T-cell (primary cell): ENCODE data around the gene DAPK2. TPM values are rescaled to one million over a fixed set of nuclear protein-coding genes. Genes with fewer than 3 reads are reported as not detected.
A peak's percentile ranks its signal among the peaks of the same experiment; 100 is the strongest.

Source experiments
- ATAC-seq, 4 experiments: fragments of 200-7000 bp in 3 of 4; fragments of 150-1000 bp in 1 of 4; cut with Tn5 transposase; replicated peaks in 1 of 4; 1 replicate in 3 of 4; 2 replicates in 1 of 4; pipeline ENCODE4 v1.10.0; 2021; ENCODE audit warnings: moderate library complexity in 3 of 4, mild to moderate bottlenecking in 2 of 4, moderate number of reproducible peaks in 1 of 4
- CTCF ChIA-PET, 2 donors: fragments of 300-600 bp; sonication (Branson Sonifier 250); formaldehyde crosslinking; loops; one replicate each; lab custom pipeline; 2022; ENCODE audit warnings: antibody characterized with exemption in 2 of 2; lab: Charles Lee
- POLR2A ChIA-PET, 2 donors: fragments of 300-600 bp; sonication (Branson Sonifier 250); formaldehyde crosslinking; loops; one replicate each; lab custom pipeline; 2022; ENCODE audit warnings: antibody characterized with exemption in 2 of 2; lab: Charles Lee
- DNase-seq, 35 experiments: peaks; one replicate each; pipeline versions ENCODE4 v3.0.0 to v3.0.0-alpha.2; 2013 to 2023
- H3K27ac ChIP-seq: one replicate; pipeline ENCODE4 v1.5.1; 2013; ENCODE audit warnings: low read length
- H3K27me3 ChIP-seq, 2 experiments: replicated peaks in 1 of 2; 1 replicate in 1 of 2; 2 replicates in 1 of 2; pipeline versions ENCODE4 v1.6.1 to v1.7.0; 2013; ENCODE audit warnings: low read length in 1 of 2, mixed read lengths in 1 of 2; ENCODE audit not compliant: control insufficient read depth in 2 of 2, insufficient read depth in 2 of 2; ENCODE audit errors: extremely low read depth in 1 of 2
- H3K36me3 ChIP-seq, 2 donors: 1 replicate in 1 of 2; 2 replicates in 1 of 2; pipeline versions ENCODE4 v1.6.1 to v1.7.0; 2013; ENCODE audit warnings: low read length in 1 of 2; ENCODE audit not compliant: control insufficient read depth in 2 of 2, insufficient read depth in 1 of 2; ENCODE audit errors: extremely low read depth in 1 of 2
- H3K4me1 ChIP-seq, 2 experiments: 1 replicate in 1 of 2; 2 replicates in 1 of 2; pipeline versions ENCODE4 v1.6.1 to v1.7.0; 2013; ENCODE audit warnings: low read length in 2 of 2, mixed read lengths in 1 of 2; ENCODE audit not compliant: insufficient read depth in 2 of 2, control insufficient read depth in 1 of 2; ENCODE audit errors: extremely low read depth in 1 of 2
- H3K4me3 ChIP-seq, 2 donors: 1 replicate in 1 of 2; 2 replicates in 1 of 2; pipeline versions ENCODE4 v1.5.1 to v1.7.0; 2013; ENCODE audit warnings: mild to moderate bottlenecking in 2 of 2, low read length in 1 of 2, moderate library complexity in 1 of 2; ENCODE audit not compliant: control insufficient read depth in 1 of 2; ENCODE audit errors: extremely low read depth in 1 of 2
- H3K9me3 ChIP-seq: 2 replicates; pipeline ENCODE4 v1.7.0; 2013
- H3K27ac Mint-ChIP-seq, 2 donors: one replicate each; pipeline ENCODE4 v1.8.0; 2020 to 2021; ENCODE audit warnings: mild to moderate bottlenecking in 2 of 2, mixed read lengths in 2 of 2
- H3K27me3 Mint-ChIP-seq, 2 donors: one replicate each; pipeline ENCODE4 v1.8.0; 2021 to 2022; ENCODE audit warnings: mixed read lengths in 2 of 2
- H3K36me3 Mint-ChIP-seq: one replicate; pipeline ENCODE4 v1.8.0; 2021; ENCODE audit warnings: mixed read lengths
- H3K4me1 Mint-ChIP-seq, 3 donors: one replicate each; pipeline ENCODE4 v1.8.0; 2020 to 2022; ENCODE audit warnings: mixed read lengths in 3 of 3, mild to moderate bottlenecking in 1 of 3
- H3K4me3 Mint-ChIP-seq, 3 donors: one replicate each; pipeline ENCODE4 v1.8.0; 2020 to 2022; ENCODE audit warnings: mild to moderate bottlenecking in 3 of 3, mixed read lengths in 3 of 3, moderate library complexity in 3 of 3
- H3K9me3 Mint-ChIP-seq, 3 donors: one replicate each; pipeline ENCODE4 v1.8.0; 2020 to 2022; ENCODE audit warnings: mixed read lengths in 3 of 3
- WGBS: methylation state at CpG from one replicate; pipeline ENCODE4 v1.1.5; 2013; ENCODE audit warnings: missing lambda C conversion rate; ENCODE audit not compliant: insufficient coverage; 5-methylcytosine and 5-hydroxymethylcytosine counted together
- total RNA-seq, 35 experiments: library from RNA in 6 of 35; stranded (reverse) in 6 of 35; fragments of 120-200 nt in 1 of 35; gene quantifications; one replicate each; pipeline versions ENCODE4 v1.2.1 to v1.2.4 and lab custom pipeline; 2013 to 2026

DAPK2 gene
- total RNA-seq, 5 donors from 2014 or later (not counting 1 experiment from before 2014, with no cell fraction given): 0.78 to 23.5 (median 6.1) TPM

DNA sequence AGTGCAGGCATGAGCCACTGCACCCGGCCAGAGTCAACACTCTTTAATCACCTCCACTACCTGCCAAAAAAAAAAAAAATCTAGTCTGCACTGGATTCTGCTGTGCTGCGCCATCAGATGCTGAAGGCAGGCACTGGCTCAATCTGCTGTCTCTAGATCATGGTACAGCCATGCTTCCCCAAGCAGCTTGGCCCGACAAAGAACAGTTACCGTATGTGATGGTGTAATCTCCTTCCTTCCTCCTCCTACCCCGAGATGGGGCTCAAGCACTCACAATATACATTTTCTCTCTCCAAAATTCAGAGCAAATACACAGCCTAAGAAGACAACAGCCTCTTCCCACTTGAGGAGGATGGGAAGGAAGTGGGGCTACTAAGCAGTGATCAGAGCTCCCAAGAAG, 45.1 kb downstream of the DAPK2 start:
- POLR2A ChIA-PET: no interaction called here
- Mint-ChIP-seq H3K4me3 (no peak overlapping the region), H3K27me3 (peaks cover 0 to 10% of the 10 kb centered on the region in 2 donors), H3K36me3 (peaks cover 3% of the 10 kb centered on the region), H3K27ac (no peak overlapping the region), H3K4me1 (peaks cover 12 to 68% (median 27%) of the 10 kb centered on the region in 3 donors), H3K9me3 (no peaks in the 10 kb centered on the region)
- H3K4me1 ChIP-seq: peaks cover 5 to 24% of the 10 kb centered on the region in 2 experiments
- ATAC-seq (no peak), DNase-seq (no peak)
- 100% methylated on average over 1 of the region's 5 CpGs for WGBS
- H3K4me3 ChIP-seq: no peak overlapping the region
- CTCF ChIA-PET: interaction anchor here in 1 of 2 donors (0.7 to 0.8 kb wide), 2 partner anchors 9 to 168 kb away, joined by 5 to 6 read pairs; no protein-coding TSS in a partner anchor
- H3K27ac ChIP-seq: no peak overlapping the region
- peaks cover 0 to 2% of the 10 kb centered on the region in 2 donors for H3K36me3 ChIP-seq
- H3K9me3 ChIP-seq: no peaks in the 10 kb centered on the region
- H3K27me3 ChIP-seq: peaks cover 0 to 3% of the 10 kb centered on the region in 2 experiments

DNA sequence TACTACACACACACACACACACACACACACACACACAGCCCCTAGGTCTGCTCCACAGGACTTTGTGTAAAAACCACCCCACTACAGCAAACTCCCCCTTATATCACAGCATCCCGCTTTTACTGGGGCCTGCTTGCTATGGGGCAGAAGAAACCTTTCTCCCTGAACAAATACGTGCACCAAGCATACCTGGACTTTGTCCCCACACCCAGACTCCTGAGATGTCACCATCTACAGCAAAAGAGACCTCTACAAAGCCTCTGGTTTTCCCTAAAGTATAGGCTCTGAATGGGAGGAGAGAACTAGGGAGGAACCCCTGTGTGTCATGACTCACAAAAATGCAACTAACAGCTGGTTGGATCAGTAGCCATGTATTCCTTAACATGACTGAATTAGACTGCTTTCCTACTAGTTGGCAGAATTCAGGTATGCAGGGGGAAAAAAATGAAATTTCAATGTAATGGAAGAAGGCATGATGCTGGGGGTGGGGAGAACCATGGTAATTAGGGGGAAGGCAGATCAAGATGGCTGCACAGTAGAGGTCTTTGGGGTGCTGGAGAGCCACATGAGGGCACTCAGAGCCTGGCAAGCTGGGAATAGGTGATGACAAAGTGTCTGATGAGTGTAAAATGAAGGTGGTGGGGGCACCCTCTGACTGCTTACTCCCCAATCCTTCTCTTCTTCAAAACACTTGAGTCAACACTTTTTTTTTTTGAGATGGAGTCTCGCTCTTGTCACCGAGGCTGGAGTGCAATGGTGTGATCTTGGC, 45.9 kb downstream of the DAPK2 start:
- no peaks in the 10 kb centered on the region for H3K9me3 Mint-ChIP-seq
- no peak overlapping the region for H3K4me3 Mint-ChIP-seq
- peaks cover 12 to 71% (median 27%) of the 10 kb centered on the region in 3 donors for H3K4me1 Mint-ChIP-seq
- WGBS: 100% methylated on average over 2 of the region's 4 CpGs
- H3K27ac Mint-ChIP-seq: no peak overlapping the region
- no peak overlapping the region for H3K27ac ChIP-seq
- peaks cover 5 to 24% of the 10 kb centered on the region in 2 experiments for H3K4me1 ChIP-seq
- H3K4me3 ChIP-seq: no peak overlapping the region
- H3K9me3 ChIP-seq: no peaks in the 10 kb centered on the region
- peaks cover 0 to 2% of the 10 kb centered on the region in 2 donors for H3K36me3 ChIP-seq
- H3K36me3 Mint-ChIP-seq: peaks cover 3% of the 10 kb centered on the region
- POLR2A ChIA-PET: no interaction called here
- CTCF ChIA-PET: interaction anchor here in 1 of 2 donors (0.7 kb wide), 1 partner anchor 167 kb away, joined by 6 read pairs; no protein-coding TSS in a partner anchor
- ATAC-seq (peak in 1 of 4 experiments; percentile 55), DNase-seq (no peak)
- H3K27me3 ChIP-seq: peaks cover 0 to 3% of the 10 kb centered on the region in 2 experiments
- H3K27me3 Mint-ChIP-seq: peaks cover 0 to 10% of the 10 kb centered on the region in 2 donors

DNA sequence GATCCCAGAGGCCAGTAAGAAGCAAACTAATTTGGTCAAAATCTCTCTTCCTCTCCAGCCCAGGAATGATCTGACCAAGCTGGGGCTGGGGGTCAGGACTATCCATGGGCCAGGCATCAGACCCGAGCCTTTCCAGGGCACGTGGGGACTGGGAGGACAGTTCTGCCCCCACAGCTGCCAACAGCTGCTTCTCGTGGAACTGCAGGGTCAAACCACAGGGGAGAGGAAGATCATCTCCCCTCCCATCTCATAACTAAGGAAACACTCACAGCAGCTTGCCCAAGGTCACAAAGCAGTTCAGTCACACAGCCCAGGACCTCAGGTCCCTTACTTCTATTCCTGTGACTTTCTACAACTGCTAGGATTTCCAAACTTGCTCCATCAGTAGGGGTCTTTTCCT, 47.1 kb downstream of the DAPK2 start:
- ATAC-seq (no peak), DNase-seq (no peak)
- Histone ChIP-seq H3K27me3 (peaks cover 0 to 3% of the 10 kb centered on the region in 2 experiments), H3K36me3 (peaks cover 0 to 2% of the 10 kb centered on the region in 2 donors), H3K4me3 (no peak overlapping the region), H3K4me1 (peaks cover 5 to 16% of the 10 kb centered on the region in 2 experiments), H3K9me3 (no peaks in the 10 kb centered on the region), H3K27ac (no peak overlapping the region)
- ChIA-PET POLR2A (no interaction called here), CTCF (no interaction called here)
- Mint-ChIP-seq H3K27ac (no peak overlapping the region), H3K4me1 (peaks cover 9 to 59% (median 26%) of the 10 kb centered on the region in 3 donors), H3K4me3 (no peak overlapping the region), H3K9me3 (no peaks in the 10 kb centered on the region), H3K36me3 (peaks cover 3% of the 10 kb centered on the region), H3K27me3 (peaks cover 0 to 10% of the 10 kb centered on the region in 2 donors)
- WGBS: 44% methylated on average over 2 of the region's 3 CpGs

DNA sequence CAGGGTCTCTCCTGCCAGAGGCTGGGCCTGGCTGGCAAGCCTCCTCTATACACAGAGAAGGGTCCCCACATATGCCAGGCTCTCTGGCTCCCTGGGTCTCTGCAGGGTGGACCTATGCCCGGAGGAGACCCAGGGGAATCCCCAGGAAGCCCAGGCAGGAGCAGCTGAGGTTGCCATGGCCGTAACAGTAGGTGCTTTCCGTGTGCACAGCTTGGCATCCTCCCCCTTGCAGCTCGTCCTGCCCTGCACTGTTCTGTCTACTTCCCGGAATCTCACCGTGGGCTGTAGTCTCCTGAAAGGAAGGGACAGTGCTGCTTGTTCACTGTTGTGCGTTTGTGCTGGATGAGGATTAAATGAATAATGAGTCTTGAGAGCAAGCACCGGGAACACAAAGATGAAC, 47.8 kb downstream of the DAPK2 start:
- Histone ChIP-seq H3K4me3 (no peak overlapping the region), H3K36me3 (peaks cover 0 to 2% of the 10 kb centered on the region in 2 donors), H3K27me3 (peaks cover 0 to 3% of the 10 kb centered on the region in 2 experiments), H3K9me3 (no peaks in the 10 kb centered on the region), H3K4me1 (peaks cover 5 to 16% of the 10 kb centered on the region in 2 experiments), H3K27ac (no peak overlapping the region)
- DNase-seq: peak in 1 of 35 experiments; percentile 25
- Mint-ChIP-seq H3K27me3 (peaks cover 0 to 10% of the 10 kb centered on the region in 2 donors), H3K4me3 (no peak overlapping the region), H3K36me3 (peaks cover 3% of the 10 kb centered on the region), H3K9me3 (no peaks in the 10 kb centered on the region), H3K27ac (peak overlapping the region in 1 of 2 donors; percentile 27), H3K4me1 (peaks cover 10 to 54% (median 20%) of the 10 kb centered on the region in 3 donors)
- CTCF ChIA-PET: no interaction called here
- WGBS: 40% methylated on average over 3 of the region's 8 CpGs
- ATAC-seq: peak in 1 of 4 experiments; percentile 70
- POLR2A ChIA-PET: no interaction called here

DNA sequence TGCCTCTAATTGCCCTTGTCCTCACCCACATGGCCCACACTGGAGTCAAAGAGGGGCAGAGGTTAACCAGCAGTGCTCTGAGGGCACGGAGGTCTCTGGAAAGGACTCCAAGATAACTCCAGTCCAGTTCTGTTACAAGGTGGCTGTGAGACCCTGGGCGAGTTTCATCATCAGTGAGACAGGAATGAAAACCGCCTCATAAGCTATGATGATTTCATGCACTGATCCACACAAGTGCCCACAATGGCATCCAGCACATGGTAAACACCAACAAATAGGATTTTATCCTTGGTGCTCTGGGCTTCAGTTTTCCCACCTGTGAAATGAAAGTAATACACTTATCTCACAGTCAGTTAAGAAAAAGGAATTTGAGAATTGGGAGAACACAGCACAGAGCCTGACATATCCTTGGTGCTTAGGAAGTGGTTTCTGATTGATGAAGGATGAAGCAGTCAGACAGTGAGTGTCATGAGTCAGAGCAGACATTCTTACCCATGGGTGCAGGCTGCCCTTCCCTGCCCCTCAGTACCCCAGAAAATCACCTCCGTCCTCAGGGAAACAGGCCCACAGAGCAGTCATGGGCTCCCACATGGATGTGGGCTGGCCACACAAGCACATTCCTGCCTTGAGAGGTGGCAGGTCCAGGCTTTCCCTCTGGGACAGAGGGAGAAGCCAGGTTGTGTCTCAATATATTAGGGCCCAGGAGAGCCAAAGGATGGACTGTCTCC, 48.4 kb downstream of the DAPK2 start:
- peaks cover 0 to 2% of the 10 kb centered on the region in 2 donors for H3K36me3 ChIP-seq
- WGBS: 92% methylated on average over 2 of the region's 4 CpGs
- H3K27me3 ChIP-seq: peaks cover 0 to 3% of the 10 kb centered on the region in 2 experiments
- peaks cover 0 to 10% of the 10 kb centered on the region in 2 donors for H3K27me3 Mint-ChIP-seq
- no peak overlapping the region for H3K4me3 Mint-ChIP-seq
- ChIA-PET CTCF (no interaction called here), POLR2A (no interaction called here)
- peaks cover 10 to 54% (median 20%) of the 10 kb centered on the region in 3 donors for H3K4me1 Mint-ChIP-seq
- H3K4me1 ChIP-seq: peaks cover 5 to 16% of the 10 kb centered on the region in 2 experiments
- H3K9me3 Mint-ChIP-seq: no peaks in the 10 kb centered on the region
- DNase-seq (peak in 1 of 35 experiments; percentile 13), ATAC-seq (peak in 3 of 4 experiments; percentile 45 to 83 (median 62))
- no peak overlapping the region for H3K27ac Mint-ChIP-seq
- H3K36me3 Mint-ChIP-seq: peaks cover 3% of the 10 kb centered on the region
- no peak overlapping the region for H3K4me3 ChIP-seq
- no peak overlapping the region for H3K27ac ChIP-seq
- no peaks in the 10 kb centered on the region for H3K9me3 ChIP-seq

DNA sequence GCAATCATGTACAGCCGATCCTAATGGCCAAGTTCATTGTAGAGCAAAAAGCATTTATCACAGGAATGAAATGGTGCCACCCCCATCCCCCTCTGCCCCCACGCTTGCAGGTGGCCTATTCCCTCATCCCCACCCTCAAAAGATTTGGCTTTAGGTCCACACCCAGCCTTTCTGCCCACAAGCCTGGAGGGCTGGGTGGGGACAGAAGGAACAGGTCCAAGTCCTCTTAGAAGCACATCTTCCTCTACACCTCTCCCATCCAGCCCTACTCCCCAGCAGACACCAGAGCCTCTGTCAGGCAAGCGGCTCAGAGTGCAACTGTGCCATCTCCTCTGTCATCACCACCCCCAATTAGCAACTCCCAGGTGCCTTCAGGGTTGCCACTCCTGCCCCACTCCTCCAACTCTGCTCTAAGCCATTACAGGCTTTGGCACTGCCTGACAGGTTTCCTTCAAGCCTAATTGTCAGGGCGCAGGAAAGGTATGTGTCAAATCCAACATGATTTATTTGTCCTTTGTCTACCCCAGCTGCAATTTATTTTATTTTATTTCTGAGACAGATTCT, 49.4 kb downstream of the DAPK2 start:
- H3K36me3 Mint-ChIP-seq: peaks cover 3% of the 10 kb centered on the region
- 94% methylated on average over 4 of the region's 4 CpGs for WGBS
- ChIA-PET POLR2A (no interaction called here), CTCF (no interaction called here)
- H3K27ac Mint-ChIP-seq: no peak overlapping the region
- H3K27me3 Mint-ChIP-seq: peaks cover 0 to 9% of the 10 kb centered on the region in 2 donors
- Histone ChIP-seq H3K4me1 (peaks cover 5 to 16% of the 10 kb centered on the region in 2 experiments), H3K36me3 (peaks cover 0 to 2% of the 10 kb centered on the region in 2 donors), H3K27me3 (peaks cover 0 to 3% of the 10 kb centered on the region in 2 experiments), H3K9me3 (no peaks in the 10 kb centered on the region), H3K4me3 (no peak overlapping the region), H3K27ac (no peak overlapping the region)
- H3K4me3 Mint-ChIP-seq: no peak overlapping the region
- no peak for DNase-seq
- H3K9me3 Mint-ChIP-seq: no peaks in the 10 kb centered on the region
- no peak for ATAC-seq
- peaks cover 13 to 58% (median 20%) of the 10 kb centered on the region in 3 donors for H3K4me1 Mint-ChIP-seq
